Loucy (cell line): ENCODE measurements around the gene TNRC6C.

Source experiments
- H2AFZ ChIP-seq: fragments of 200-600 bp; sonication (generic); 2 replicates; pipeline ENCODE4 v1.6.0; 2016; ENCODE audit warnings: antibody characterized with exemption, mild to moderate bottlenecking, low read length, moderate library complexity
- H3F3A ChIP-seq: fragments of 200-600 bp; 2 replicates; pipeline ENCODE4 v1.6.0; 2016; ENCODE audit warnings: antibody characterized with exemption, low read depth, mild to moderate bottlenecking
- H3K27me3 ChIP-seq: fragments of 200-600 bp; sonication (generic); 2 replicates; pipeline ENCODE4 v1.6.1; 2014; ENCODE audit warnings: low read length, mild to moderate bottlenecking; ENCODE audit not compliant: insufficient read depth, poor library complexity, severe bottlenecking
- H3K36me3 ChIP-seq: fragments of 200-600 bp; sonication (generic); 2 replicates; pipeline ENCODE4 v1.6.1; 2016; ENCODE audit warnings: low read length; ENCODE audit not compliant: insufficient read depth
- H3K4me1 ChIP-seq: fragments of 200-600 bp; sonication (generic); 2 replicates; pipeline ENCODE4 v1.5.1; 2014; ENCODE audit warnings: low read length, mild to moderate bottlenecking; ENCODE audit not compliant: insufficient read depth, poor library complexity, severe bottlenecking
- H3K4me2 ChIP-seq: fragments of 200-600 bp; sonication (generic); 2 replicates; pipeline ENCODE4 v1.6.0; 2014; ENCODE audit warnings: antibody characterized with exemption, low read length, low read depth, mild to moderate bottlenecking; ENCODE audit not compliant: poor library complexity, severe bottlenecking
- H3K4me3 ChIP-seq: fragments of 200-600 bp; sonication (generic); 2 replicates; pipeline ENCODE4 v1.5.1; 2014; ENCODE audit warnings: low read length, mild to moderate bottlenecking, mixed read lengths; ENCODE audit not compliant: poor library complexity, severe bottlenecking
- H3K79me2 ChIP-seq: fragments of 200-600 bp; sonication (generic); 2 replicates; pipeline ENCODE4 v1.6.1; 2014; ENCODE audit warnings: low read length; ENCODE audit not compliant: insufficient read depth
- H3K9ac ChIP-seq: fragments of 200-600 bp; sonication (generic); 2 replicates; pipeline ENCODE4 v1.6.0; 2014; ENCODE audit warnings: mild to moderate bottlenecking, low read depth, low read length, moderate library complexity; ENCODE audit not compliant: poor library complexity, severe bottlenecking
- H3K9me2 ChIP-seq: fragments of 200-600 bp; sonication (generic); replicated peaks from 2 replicates; pipeline ENCODE4 v1.6.1; 2016; ENCODE audit warnings: low read depth, low read length, mixed read lengths
- H3K9me3 ChIP-seq: fragments of 200-600 bp; sonication (generic); 2 replicates; pipeline ENCODE4 v1.6.1; 2014; ENCODE audit warnings: mild to moderate bottlenecking, antibody characterized with exemption, low read length, low read depth; ENCODE audit not compliant: insufficient read depth
- H4K20me1 ChIP-seq: fragments of 200-600 bp; sonication (generic); 2 replicates; pipeline ENCODE4 v1.6.0; 2014; ENCODE audit warnings: antibody characterized with exemption, low read length, mild to moderate bottlenecking; ENCODE audit not compliant: insufficient read depth, poor library complexity, severe bottlenecking
- CTCF ChIP-seq: fragments of 200-600 bp; sonication (generic); conservative IDR thresholded peaks from 2 replicates; pipeline ENCODE4 v1.5.1; 2014; ENCODE audit warnings: mild to moderate bottlenecking, antibody characterized with exemption, low read length
- EZH2phosphoT487 ChIP-seq: fragments of 200-600 bp; IDR thresholded peaks from 2 replicates; pipeline ENCODE4 v1.6.1; 2018; ENCODE audit warnings: antibody characterized with exemption, mild to moderate bottlenecking, moderate library complexity, borderline replicate concordance

Gene TNRC6C

GRCh38 chr17:78133971-78134898, 175.7 kb downstream of the TNRC6C start:
- TF ChIP-seq CTCF (peak; percentile 71), EZH2phosphoT487 (no peak)
- peaks cover 31% of the 10 kb centered on the region for H3K4me1 ChIP-seq
- H3K9me2 ChIP-seq = no peaks in the 10 kb centered on the region
- peak overlapping the region; percentile 91 for H3K4me3 ChIP-seq
- H4K20me1 ChIP-seq = peaks cover 64% of the 10 kb centered on the region
- H3F3A ChIP-seq = peaks cover 9% of the 10 kb centered on the region; the same call in 1 of the 2 replicates
- H3K9me3 ChIP-seq = no peaks in the 10 kb centered on the region
- peak overlapping the region; percentile 81 for H3K4me2 ChIP-seq
- H3K36me3 ChIP-seq = peaks cover 36% of the 10 kb centered on the region; the same call in 1 of the 2 replicates
- no peak overlapping the region for H2AFZ ChIP-seq
- peaks cover 67% of the 10 kb centered on the region for H3K79me2 ChIP-seq
- peak overlapping the region; percentile 11 for H3K9ac ChIP-seq
- H3K27me3 ChIP-seq = peaks cover 8% of the 10 kb centered on the region

GRCh38 chr17:78134899-78135385, 176.4 kb downstream of the TNRC6C start:
- TF ChIP-seq EZH2phosphoT487 (no peak), CTCF (no peak)
- Histone ChIP-seq H3K4me2 (peak overlapping the region; percentile 81), H3F3A (peaks cover 5% of the 10 kb centered on the region; the same call in 1 of the 2 replicates), H3K9me2 (no peaks in the 10 kb centered on the region), H3K27me3 (peaks cover 8% of the 10 kb centered on the region), H3K36me3 (peaks cover 36% of the 10 kb centered on the region; the same call in 1 of the 2 replicates), H3K4me3 (no peak overlapping the region), H4K20me1 (peaks cover 64% of the 10 kb centered on the region), H3K9ac (no peak overlapping the region), H3K4me1 (peaks cover 23% of the 10 kb centered on the region), H3K79me2 (peaks cover 60% of the 10 kb centered on the region), H2AFZ (no peak overlapping the region), H3K9me3 (no peaks in the 10 kb centered on the region)

- Histone ChIP-seq H3F3A (peaks cover 3% of the 10 kb centered on the region; the same call in 1 of the 2 replicates), H4K20me1 (peaks cover 64% of the 10 kb centered on the region), H3K79me2 (peaks cover 54% of the 10 kb centered on the region), H2AFZ (no peak overlapping the region), H3K36me3 (peaks cover 36% of the 10 kb centered on the region; the same call in 1 of the 2 replicates), H3K9me3 (no peaks in the 10 kb centered on the region), H3K4me3 (no peak overlapping the region), H3K4me1 (peaks cover 19% of the 10 kb centered on the region), H3K9ac (no peak overlapping the region), H3K27me3 (peaks cover 6% of the 10 kb centered on the region), H3K9me2 (no peaks in the 10 kb centered on the region), H3K4me2 (no peak overlapping the region)
- TF ChIP-seq EZH2phosphoT487 (no peak), CTCF (no peak)
Observed at GRCh38 chr17:78135858-78136500, 177.5 kb downstream of the TNRC6C start.
